DND-41 (cell line): ENCODE measurements around the gene ATG16L2.

Source experiments
- ATAC-seq: fragments of 200-7000 bp; cut with Tn5 transposase; 3 replicates; pipeline ENCODE4 v1.9.1; 2021; ENCODE audit warnings: low read depth; ENCODE audit not compliant: insufficient read depth
- DNase-seq: peaks from one replicate; pipeline ENCODE4 v3.0.0-alpha.2; 2020
- H2AFZ ChIP-seq: 2 replicates; pipeline ENCODE4 v1.6.0; 2012; ENCODE audit warnings: low read depth, low read length
- H3K27ac ChIP-seq: 2 replicates; pipeline ENCODE4 v1.5.1; 2012; ENCODE audit warnings: low read length, inconsistent platforms
- H3K27me3 ChIP-seq: fragments of 200-600 bp; sonication (generic); 2 replicates; pipeline ENCODE4 v1.6.0; 2012; ENCODE audit warnings: low read length, mild to moderate bottlenecking, inconsistent platforms; ENCODE audit not compliant: insufficient read depth, poor library complexity
- H3K36me3 ChIP-seq: 2 replicates; pipeline ENCODE4 v1.5.1; 2012; ENCODE audit warnings: low read length, inconsistent platforms; ENCODE audit not compliant: insufficient read depth
- H3K4me1 ChIP-seq: 2 replicates; pipeline ENCODE4 v1.5.1; 2012; ENCODE audit warnings: mild to moderate bottlenecking, low read length; ENCODE audit not compliant: insufficient read depth
- H3K4me2 ChIP-seq: 2 replicates; pipeline ENCODE4 v1.6.0; 2012; ENCODE audit warnings: mild to moderate bottlenecking, moderate library complexity, low read length, inconsistent platforms; ENCODE audit not compliant: insufficient read depth
- H3K4me3 ChIP-seq, 2 experiments: fragments of 200-600 bp in 1 of 2; shearing (Covaris generic) in 1 of 2; 2 replicates each; pipeline ENCODE4 v1.5.1; 2012 to 2016; ENCODE audit warnings: inconsistent platforms in 2 of 2, low read length in 2 of 2, mild to moderate bottlenecking in 2 of 2, low read depth in 1 of 2, moderate library complexity in 1 of 2
- H3K79me2 ChIP-seq: 2 replicates; pipeline ENCODE4 v1.6.0; 2012; ENCODE audit warnings: low read length, inconsistent platforms; ENCODE audit not compliant: insufficient read depth
- H3K9ac ChIP-seq: 2 replicates; pipeline ENCODE4 v1.6.0; 2012; ENCODE audit warnings: low read depth, mild to moderate bottlenecking, inconsistent platforms, low read length, moderate library complexity
- H3K9me3 ChIP-seq: 2 replicates; pipeline ENCODE4 v1.5.1; 2012; ENCODE audit warnings: low read length, moderate library complexity, mild to moderate bottlenecking, inconsistent platforms; ENCODE audit not compliant: insufficient read depth, severe bottlenecking
- H4K20me1 ChIP-seq: 2 replicates; pipeline ENCODE4 v1.6.0; 2012; ENCODE audit warnings: low read length; ENCODE audit not compliant: insufficient read depth
- CTCF ChIP-seq: IDR thresholded peaks from 2 replicates; pipeline ENCODE4 v1.5.1; 2012; ENCODE audit warnings: borderline replicate concordance, low read length, moderate library complexity, mild to moderate bottlenecking; ENCODE audit not compliant: poor library complexity, severe bottlenecking; ENCODE audit errors: extremely low read depth
- EZH2 ChIP-seq: IDR thresholded peaks from 3 replicates; pipeline ENCODE4 v1.6.1; 2012; ENCODE audit warnings: borderline replicate concordance, low read depth, mild to moderate bottlenecking, moderate library complexity, low read length, inconsistent platforms; ENCODE audit not compliant: severe bottlenecking

ATG16L2 gene

GRCh38 chr11:72783144-72783905, 30.9 kb upstream of the ATG16L2 start:
- DNase-seq (no peak), ATAC-seq (no peak)
- H3K79me2 ChIP-seq, result no peaks in the 10 kb centered on the region
- H3K9ac ChIP-seq, result no peak overlapping the region
- H2AFZ ChIP-seq, result no peak overlapping the region
- peaks cover 6% of the 10 kb centered on the region for H4K20me1 ChIP-seq
- no peaks in the 10 kb centered on the region for H3K36me3 ChIP-seq
- peaks cover 12% of the 10 kb centered on the region for H3K4me1 ChIP-seq
- no peak for TF ChIP-seq CTCF
- no peaks in the 10 kb centered on the region for H3K27me3 ChIP-seq
- H3K9me3 ChIP-seq, result no peaks in the 10 kb centered on the region
- H3K4me3 ChIP-seq, result no peak overlapping the region
- H3K27ac ChIP-seq, result no peak overlapping the region
- H3K4me2 ChIP-seq, result no peak overlapping the region

- Histone ChIP-seq H3K27ac (no peak overlapping the region), H3K9me3 (no peaks in the 10 kb centered on the region), H3K9ac (no peak overlapping the region), H3K79me2 (no peaks in the 10 kb centered on the region), H2AFZ (no peak overlapping the region), H3K27me3 (no peaks in the 10 kb centered on the region), H3K4me3 (no peak overlapping the region), H3K4me1 (peaks cover 12% of the 10 kb centered on the region), H3K36me3 (no peaks in the 10 kb centered on the region), H4K20me1 (peaks cover 6% of the 10 kb centered on the region), H3K4me2 (no peak overlapping the region)
- no peak for DNase-seq
- no peak for ATAC-seq
- TF ChIP-seq CTCF, result no peak
- no peak for TF ChIP-seq EZH2
These were observed 29.5 kb upstream of the ATG16L2 start for GRCh38 chr11:72784662-72785061.

GRCh38 chr11:72786305-72787215, 27.7 kb upstream of the ATG16L2 start:
- H3K9ac ChIP-seq, result no peak overlapping the region
- no peak overlapping the region for H2AFZ ChIP-seq
- ATAC-seq (no peak), DNase-seq (no peak)
- H4K20me1 ChIP-seq, result no peaks in the 10 kb centered on the region
- H3K27ac ChIP-seq, result no peak overlapping the region
- no peak overlapping the region for H3K4me3 ChIP-seq
- no peaks in the 10 kb centered on the region for H3K9me3 ChIP-seq
- H3K4me2 ChIP-seq, result no peak overlapping the region
- peaks cover 5% of the 10 kb centered on the region for H3K4me1 ChIP-seq
- H3K27me3 ChIP-seq, result no peaks in the 10 kb centered on the region
- TF ChIP-seq CTCF, result no peak
- TF ChIP-seq EZH2, result no peak
- H3K36me3 ChIP-seq, result no peaks in the 10 kb centered on the region
- no peaks in the 10 kb centered on the region for H3K79me2 ChIP-seq
